ENCODE measurements around the gene VSTM4.

Gene VSTM4

GRCh38 chr10:49055221-49055849, 60.0 kb downstream of the VSTM4 start:
- H3K4me2 ChIP-seq (ENCODE audit: insufficient read depth, low read length): no peak overlapping the region
- no peak overlapping the region for H3K27ac ChIP-seq (ENCODE audit: low read length)
- TF ChIP-seq, protein P1, sequence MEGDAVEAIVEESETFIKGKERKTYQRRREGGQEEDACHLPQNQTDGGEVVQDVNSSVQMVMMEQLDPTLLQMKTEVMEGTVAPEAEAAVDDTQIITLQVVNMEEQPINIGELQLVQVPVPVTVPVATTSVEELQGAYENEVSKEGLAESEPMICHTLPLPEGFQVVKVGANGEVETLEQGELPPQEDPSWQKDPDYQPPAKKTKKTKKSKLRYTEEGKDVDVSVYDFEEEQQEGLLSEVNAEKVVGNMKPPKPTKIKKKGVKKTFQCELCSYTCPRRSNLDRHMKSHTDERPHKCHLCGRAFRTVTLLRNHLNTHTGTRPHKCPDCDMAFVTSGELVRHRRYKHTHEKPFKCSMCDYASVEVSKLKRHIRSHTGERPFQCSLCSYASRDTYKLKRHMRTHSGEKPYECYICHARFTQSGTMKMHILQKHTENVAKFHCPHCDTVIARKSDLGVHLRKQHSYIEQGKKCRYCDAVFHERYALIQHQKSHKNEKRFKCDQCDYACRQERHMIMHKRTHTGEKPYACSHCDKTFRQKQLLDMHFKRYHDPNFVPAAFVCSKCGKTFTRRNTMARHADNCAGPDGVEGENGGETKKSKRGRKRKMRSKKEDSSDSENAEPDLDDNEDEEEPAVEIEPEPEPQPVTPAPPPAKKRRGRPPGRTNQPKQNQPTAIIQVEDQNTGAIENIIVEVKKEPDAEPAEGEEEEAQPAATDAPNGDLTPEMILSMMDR (IDR thresholded peaks at IDR 0.05; ENCODE audit: borderline replicate concordance, extremely low read depth, low read length, poor library complexity, severe bottlenecking): no peak
- TF ChIP-seq EZH2 (IDR thresholded peaks at IDR 0.05; ENCODE audit: borderline replicate concordance, low read depth, low read length, severe bottlenecking): no peak
- ATAC-seq (ENCODE audit: insufficient read depth, low read depth) (no peak), DNase-seq (no peak)
- H3K4me1 ChIP-seq (ENCODE audit: insufficient read depth, low read length): no peaks in the 10 kb centered on the region
- H3K79me2 ChIP-seq (ENCODE audit: insufficient read depth, low read length): no peaks in the 10 kb centered on the region
- no peak overlapping the region for H2AFZ ChIP-seq (ENCODE audit: low read depth, low read length)
- H3K4me3 ChIP-seq (ENCODE audit: low read depth in 1 of 2, low read length in 2 of 2): no peak overlapping the region
- no peak overlapping the region for H3K9ac ChIP-seq (ENCODE audit: low read depth, low read length)
- no peaks in the 10 kb centered on the region for H4K20me1 ChIP-seq (ENCODE audit: insufficient read depth, low read length)
- no peaks in the 10 kb centered on the region for H3K27me3 ChIP-seq (ENCODE audit: insufficient read depth, low read length, poor library complexity)
- no peaks in the 10 kb centered on the region for H3K36me3 ChIP-seq (ENCODE audit: insufficient read depth, low read length)
- H3K9me3 ChIP-seq (ENCODE audit: insufficient read depth, low read length, severe bottlenecking): no peaks in the 10 kb centered on the region

DNA sequence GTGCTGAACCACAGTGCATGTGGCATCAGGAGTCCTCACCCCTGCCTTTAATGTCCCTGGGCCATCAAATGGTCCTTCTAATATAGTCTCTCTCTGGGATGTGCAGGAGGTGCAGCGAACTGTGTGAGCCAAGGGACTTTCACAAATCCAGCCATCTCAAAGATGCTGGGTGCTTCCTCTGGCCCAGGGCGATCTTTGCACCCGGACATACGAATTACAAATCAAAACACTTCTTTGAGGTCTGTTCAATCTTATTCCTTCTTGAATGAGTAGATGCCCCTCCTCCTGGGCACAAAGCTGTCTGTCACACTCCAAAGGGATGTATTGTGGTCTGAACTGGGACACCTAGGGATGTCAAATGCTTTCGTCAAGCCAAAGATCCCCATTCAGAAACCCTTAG, 60.6 kb downstream of the VSTM4 start:
- Histone ChIP-seq H3K4me2 (ENCODE audit: insufficient read depth, low read length) (no peak overlapping the region), H3K4me1 (ENCODE audit: insufficient read depth, low read length) (no peaks in the 10 kb centered on the region), H2AFZ (ENCODE audit: low read depth, low read length) (no peak overlapping the region), H3K27ac (ENCODE audit: low read length) (no peak overlapping the region), H4K20me1 (ENCODE audit: insufficient read depth, low read length) (no peaks in the 10 kb centered on the region), H3K27me3 (ENCODE audit: insufficient read depth, low read length, poor library complexity) (no peaks in the 10 kb centered on the region), H3K79me2 (ENCODE audit: insufficient read depth, low read length) (no peaks in the 10 kb centered on the region), H3K9ac (ENCODE audit: low read depth, low read length) (no peak overlapping the region), H3K9me3 (ENCODE audit: insufficient read depth, low read length, severe bottlenecking) (no peaks in the 10 kb centered on the region), H3K4me3 (ENCODE audit: low read depth in 1 of 2, low read length in 2 of 2) (no peak overlapping the region), H3K36me3 (ENCODE audit: insufficient read depth, low read length) (no peaks in the 10 kb centered on the region)
- DNase-seq (no peak), ATAC-seq (ENCODE audit: insufficient read depth, low read depth) (no peak)
- TF ChIP-seq, protein P1 (IDR thresholded peaks at IDR 0.05; ENCODE audit: borderline replicate concordance, extremely low read depth, low read length, poor library complexity, severe bottlenecking): no peak
- TF ChIP-seq EZH2 (IDR thresholded peaks at IDR 0.05; ENCODE audit: borderline replicate concordance, low read depth, low read length, severe bottlenecking): no peak

DNA sequence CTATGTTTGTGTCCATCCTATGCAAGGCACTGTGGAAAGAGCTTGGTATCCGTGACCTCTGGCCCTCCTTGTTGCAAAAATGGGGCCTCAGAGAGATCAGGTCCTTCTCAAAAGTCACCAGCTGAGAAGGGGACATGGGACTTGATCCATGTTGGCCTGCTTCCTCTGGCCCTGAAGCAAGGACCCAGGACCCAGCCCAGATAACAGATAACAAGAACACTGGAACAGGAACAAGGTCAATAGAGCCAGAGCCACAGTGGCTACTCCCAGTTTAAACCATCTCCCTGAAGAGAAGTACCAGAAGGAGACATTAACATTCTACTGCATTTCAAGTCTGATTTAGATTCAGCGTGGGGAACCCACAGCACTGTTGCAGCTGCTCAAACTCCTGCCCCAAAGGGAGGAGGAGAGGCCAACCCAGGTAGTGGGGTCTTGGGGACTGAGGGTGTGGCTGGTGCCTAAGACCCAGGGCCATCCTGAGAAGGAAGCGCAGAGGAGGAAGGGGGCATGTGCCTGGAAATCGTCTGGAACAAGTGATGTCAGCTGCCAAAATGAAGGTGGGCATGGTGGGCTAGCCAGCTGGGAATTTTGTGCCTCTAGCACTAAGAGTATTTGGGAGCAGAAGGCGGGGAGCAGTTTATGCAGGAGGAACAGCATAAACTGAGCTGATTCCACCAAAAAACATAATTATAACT, 61.2 kb downstream of the VSTM4 start:
- Histone ChIP-seq H3K4me2 (ENCODE audit: insufficient read depth, low read length) (no peak overlapping the region), H4K20me1 (ENCODE audit: insufficient read depth, low read length) (no peaks in the 10 kb centered on the region), H3K9ac (ENCODE audit: low read depth, low read length) (no peak overlapping the region), H3K36me3 (ENCODE audit: insufficient read depth, low read length) (no peaks in the 10 kb centered on the region), H3K27me3 (ENCODE audit: insufficient read depth, low read length, poor library complexity) (no peaks in the 10 kb centered on the region), H3K27ac (ENCODE audit: low read length) (no peak overlapping the region), H3K4me3 (ENCODE audit: low read depth in 1 of 2, low read length in 2 of 2) (no peak overlapping the region), H2AFZ (ENCODE audit: low read depth, low read length) (no peak overlapping the region), H3K79me2 (ENCODE audit: insufficient read depth, low read length) (no peaks in the 10 kb centered on the region), H3K4me1 (ENCODE audit: insufficient read depth, low read length) (no peaks in the 10 kb centered on the region), H3K9me3 (ENCODE audit: insufficient read depth, low read length, severe bottlenecking) (no peaks in the 10 kb centered on the region)
- DNase-seq (no peak), ATAC-seq (ENCODE audit: insufficient read depth, low read depth) (no peak)
- TF ChIP-seq, protein P1 (IDR thresholded peaks at IDR 0.05; ENCODE audit: borderline replicate concordance, extremely low read depth, low read length, poor library complexity, severe bottlenecking): no peak
- TF ChIP-seq EZH2 (IDR thresholded peaks at IDR 0.05; ENCODE audit: borderline replicate concordance, low read depth, low read length, severe bottlenecking): no peak

Data from DND-41 (cell line).